NK-92 (cell line): ENCODE measurements around the gene MAP2K7.
A peak's percentile ranks its signal among the peaks of the same experiment; 100 is the strongest.
"Not testable (repeated sequence)": the region's sequence is repeated elsewhere in the genome, so short reads cannot be mapped to it uniquely, and the experiment has no call there.

Experiments
- DNase-seq: peaks from one replicate; lab custom pipeline; 2025; ENCODE audit not compliant: unreplicated experiment; lab: John Stamatoyannopoulos, UW

Gene MAP2K7

GRCh38 chr19:7928741-7929701, 25.3 kb downstream of the MAP2K7 start:
- DNase-seq = no peak

- DNase-seq = not testable (repeated sequence)
These were observed 26.4 kb downstream of the MAP2K7 start for GRCh38 chr19:7930030-7930429.

- DNase-seq = no peak
These were observed 27.1 kb downstream of the MAP2K7 start for GRCh38 chr19:7930765-7931164.

- no peak for DNase-seq
These were observed 27.8 kb downstream of the MAP2K7 start for GRCh38 chr19:7931221-7932061.

GRCh38 chr19:7932276-7932929, 28.7 kb downstream of the MAP2K7 start:
- DNase-seq = no peak

- DNase-seq = no peak
These were observed 29.2 kb downstream of the MAP2K7 start for GRCh38 chr19:7932930-7933300.

- DNase-seq = no peak
These were observed 29.7 kb downstream of the MAP2K7 start for GRCh38 chr19:7933411-7933810.

- DNase-seq = no peak
These were observed 30.4 kb downstream of the MAP2K7 start for GRCh38 chr19:7933828-7934725.

- no peak for DNase-seq
These were observed 31.1 kb downstream of the MAP2K7 start for GRCh38 chr19:7934766-7935165.

- DNase-seq = no peak
These were observed 37.2 kb downstream of the MAP2K7 start for GRCh38 chr19:7940841-7941240.

GRCh38 chr19:7941895-7942596, 38.4 kb downstream of the MAP2K7 start:
- DNase-seq = no peak

- no peak for DNase-seq
These were observed 39.3 kb downstream of the MAP2K7 start for GRCh38 chr19:7942981-7943443.

GRCh38 chr19:7943444-7944176, 39.9 kb downstream of the MAP2K7 start, which contains the start of gene TIMM44:
TIMM44 (minus strand) TSS chr19:7943666; CDS start chr19:7943651, 15 bp downstream.
- peak; percentile 87 for DNase-seq

- DNase-seq = no peak
These were observed 40.6 kb downstream of the MAP2K7 start for GRCh38 chr19:7944177-7944761.

- DNase-seq = no peak
These were observed 44.3 kb downstream of the MAP2K7 start for GRCh38 chr19:7947939-7948338.

GRCh38 chr19:7953060-7953459, 49.4 kb downstream of the MAP2K7 start:
- DNase-seq = no peak

- DNase-seq = no peak
These were observed 49.9 kb downstream of the MAP2K7 start for GRCh38 chr19:7953576-7953975.

GRCh38 chr19:7955696-7956095, 52.0 kb downstream of the MAP2K7 start:
- DNase-seq = no peak
